ENCODE data around the gene TMCC1.

DNA sequence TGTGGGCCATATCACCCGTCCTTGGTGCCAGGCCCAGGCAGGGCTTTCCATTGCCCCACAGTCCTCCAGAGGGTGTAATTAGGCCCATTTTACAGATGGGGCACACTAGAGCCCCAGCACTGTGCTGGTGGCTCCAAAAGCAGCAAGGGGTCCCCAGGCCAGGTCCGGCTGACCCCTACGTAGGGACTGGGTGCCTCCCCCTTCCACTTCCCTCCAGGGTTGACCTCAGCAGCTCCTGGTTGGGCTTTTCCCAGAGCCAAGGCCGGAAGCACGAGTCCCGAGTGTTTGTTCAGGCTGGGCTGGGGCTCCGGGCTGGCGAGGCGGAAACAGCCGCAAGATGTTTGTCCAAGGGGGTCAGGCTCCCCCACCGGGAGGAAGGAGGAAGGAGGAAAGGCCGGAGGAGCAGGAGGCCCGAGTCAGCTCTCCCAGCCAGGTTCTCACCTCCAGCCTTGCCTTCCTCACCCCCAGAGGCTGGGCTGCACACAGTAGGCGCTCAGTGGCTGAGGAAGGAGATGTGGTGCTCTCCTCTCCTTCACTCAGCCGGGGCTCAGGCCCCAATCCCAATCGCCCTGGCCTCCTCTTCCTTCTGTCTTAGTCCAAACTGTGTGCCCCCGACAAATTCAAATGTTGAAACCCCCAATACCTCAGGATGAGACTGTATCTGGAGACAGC, 269.9 kb downstream of the TMCC1 start:
- TF ChIP-seq GATA3 (IDR thresholded peaks at IDR 0.05; ENCODE audit: low read depth, low read length) (no peak), GATA2 (IDR thresholded peaks at IDR 0.05; ENCODE audit: low read depth, low read length) (no peak)

Measured in SH-SY5Y (cell line).